22Rv1 (cell line): Measurements from ENCODE around the gene COQ7.

Experiments
- CTCF ChIP-seq: fragments of 450-650 bp; IDR thresholded peaks from 2 replicates; pipeline ENCODE4 v1.5.1; 2017; ENCODE audit warnings: mild to moderate bottlenecking
- ZFX ChIP-seq: fragments of 450-650 bp; IDR thresholded peaks from 2 replicates; pipeline ENCODE4 v1.6.1; 2017; ENCODE audit warnings: antibody characterized with exemption, borderline replicate concordance

- TF ChIP-seq CTCF (no peak), ZFX (no peak)
Measured at GRCh38 chr16:19123535-19124178, 56.2 kb downstream of the COQ7 start.
